ENCODE results near the gene E2F6. TPM values are rescaled to one million over a fixed set of nuclear protein-coding genes. Genes with fewer than 3 reads are reported as not detected.

E2F6 gene
- total and polyA plus RNA-seq, 2 of the 13 experiments (the other 11 are each of a cell fraction or from before 2014, with no cell fraction given), result 27.3 to 36.0 TPM

DNA sequence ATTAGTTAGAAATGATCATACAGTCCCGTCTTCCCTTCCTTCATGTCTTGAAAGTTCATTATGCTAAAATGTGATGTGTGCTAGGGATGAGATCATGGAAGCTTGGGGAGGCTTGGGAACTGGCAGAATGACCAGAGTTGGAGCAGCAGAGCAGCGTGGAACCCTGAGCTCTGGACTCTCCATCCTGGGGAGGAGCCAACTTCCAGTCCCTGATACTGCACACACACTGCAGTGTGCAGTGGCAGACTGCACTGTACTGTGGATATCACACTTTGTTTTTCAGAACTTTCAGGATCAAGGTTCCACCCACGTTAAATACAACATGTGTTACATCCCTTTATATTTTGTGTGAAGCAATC lies 40.6 kb upstream of the E2F6 start (continued):
- TF ChIP-seq, protein P1, sequence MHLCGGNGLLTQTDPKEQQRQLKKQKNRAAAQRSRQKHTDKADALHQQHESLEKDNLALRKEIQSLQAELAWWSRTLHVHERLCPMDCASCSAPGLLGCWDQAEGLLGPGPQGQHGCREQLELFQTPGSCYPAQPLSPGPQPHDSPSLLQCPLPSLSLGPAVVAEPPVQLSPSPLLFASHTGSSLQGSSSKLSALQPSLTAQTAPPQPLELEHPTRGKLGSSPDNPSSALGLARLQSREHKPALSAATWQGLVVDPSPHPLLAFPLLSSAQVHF (CRISPR knock-in tag; IDR thresholded peaks at IDR 0.05), result no peak
- TF ChIP-seq HIVEP1 (CRISPR knock-in tag; IDR thresholded peaks at IDR 0.05), result no peak
- TF ChIP-seq, protein P2, sequence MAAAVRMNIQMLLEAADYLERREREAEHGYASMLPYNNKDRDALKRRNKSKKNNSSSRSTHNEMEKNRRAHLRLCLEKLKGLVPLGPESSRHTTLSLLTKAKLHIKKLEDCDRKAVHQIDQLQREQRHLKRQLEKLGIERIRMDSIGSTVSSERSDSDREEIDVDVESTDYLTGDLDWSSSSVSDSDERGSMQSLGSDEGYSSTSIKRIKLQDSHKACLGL (CRISPR knock-in tag; IDR thresholded peaks at IDR 0.05), result no peak
- 0 out of 2 replicates have a peak, but pooled peaks have one; percentile 20 for TF ChIP-seq ZSCAN31 (CRISPR knock-in tag; IDR thresholded peaks at IDR 0.05; ENCODE audit: low read depth)
- no peak for TF ChIP-seq ZNF335 (CRISPR knock-in tag; IDR thresholded peaks at IDR 0.05)
- peak; percentile 57; the same call in 1 of the 2 replicates for TF ChIP-seq MIER2 (CRISPR knock-in tag; IDR thresholded peaks at IDR 0.05)
- TF ChIP-seq IRF2 (CRISPR knock-in tag; IDR thresholded peaks at IDR 0.05), result peak; percentile 32; the same call in 1 of the 2 replicates
- TF ChIP-seq PAF1 (CRISPR knock-in tag; IDR thresholded peaks at IDR 0.05), result no peak
- no peak for TF ChIP-seq ZNF33A (CRISPR knock-in tag; IDR thresholded peaks at IDR 0.05; ENCODE audit: borderline replicate concordance)
- no peak for TF ChIP-seq ARID2 (CRISPR knock-in tag; IDR thresholded peaks at IDR 0.05; ENCODE audit: borderline replicate concordance)
- no peak; the same call in 1 of the 2 replicates for TF ChIP-seq ZSCAN21 (CRISPR knock-in tag; IDR thresholded peaks at IDR 0.05; ENCODE audit: borderline replicate concordance)
- peak; percentile 40 for TF ChIP-seq STAG1 (CRISPR knock-in tag; IDR thresholded peaks at IDR 0.05)
- no peak for TF ChIP-seq ZNF619 (CRISPR knock-in tag; IDR thresholded peaks at IDR 0.05)
- no peak for TF ChIP-seq IKZF4 (CRISPR knock-in tag; IDR thresholded peaks at IDR 0.05; ENCODE audit: borderline replicate concordance, low read depth, not compliant biosample characterization)
- TF ChIP-seq NFIC (IDR thresholded peaks at IDR 0.05; ENCODE audit: low read length), result no peak
- peak; percentile 91 for TF ChIP-seq ZNF263 (CRISPR knock-in tag; IDR thresholded peaks at IDR 0.05)
- peak; percentile 67; the same call in 1 of the 2 replicates for TF ChIP-seq RFXAP (CRISPR knock-in tag; IDR thresholded peaks at IDR 0.05; ENCODE audit: borderline replicate concordance)
- no peak for TF ChIP-seq SETDB1 (CRISPR knock-in tag; IDR thresholded peaks at IDR 0.05; ENCODE audit: borderline replicate concordance)
- TF ChIP-seq, protein P3, sequence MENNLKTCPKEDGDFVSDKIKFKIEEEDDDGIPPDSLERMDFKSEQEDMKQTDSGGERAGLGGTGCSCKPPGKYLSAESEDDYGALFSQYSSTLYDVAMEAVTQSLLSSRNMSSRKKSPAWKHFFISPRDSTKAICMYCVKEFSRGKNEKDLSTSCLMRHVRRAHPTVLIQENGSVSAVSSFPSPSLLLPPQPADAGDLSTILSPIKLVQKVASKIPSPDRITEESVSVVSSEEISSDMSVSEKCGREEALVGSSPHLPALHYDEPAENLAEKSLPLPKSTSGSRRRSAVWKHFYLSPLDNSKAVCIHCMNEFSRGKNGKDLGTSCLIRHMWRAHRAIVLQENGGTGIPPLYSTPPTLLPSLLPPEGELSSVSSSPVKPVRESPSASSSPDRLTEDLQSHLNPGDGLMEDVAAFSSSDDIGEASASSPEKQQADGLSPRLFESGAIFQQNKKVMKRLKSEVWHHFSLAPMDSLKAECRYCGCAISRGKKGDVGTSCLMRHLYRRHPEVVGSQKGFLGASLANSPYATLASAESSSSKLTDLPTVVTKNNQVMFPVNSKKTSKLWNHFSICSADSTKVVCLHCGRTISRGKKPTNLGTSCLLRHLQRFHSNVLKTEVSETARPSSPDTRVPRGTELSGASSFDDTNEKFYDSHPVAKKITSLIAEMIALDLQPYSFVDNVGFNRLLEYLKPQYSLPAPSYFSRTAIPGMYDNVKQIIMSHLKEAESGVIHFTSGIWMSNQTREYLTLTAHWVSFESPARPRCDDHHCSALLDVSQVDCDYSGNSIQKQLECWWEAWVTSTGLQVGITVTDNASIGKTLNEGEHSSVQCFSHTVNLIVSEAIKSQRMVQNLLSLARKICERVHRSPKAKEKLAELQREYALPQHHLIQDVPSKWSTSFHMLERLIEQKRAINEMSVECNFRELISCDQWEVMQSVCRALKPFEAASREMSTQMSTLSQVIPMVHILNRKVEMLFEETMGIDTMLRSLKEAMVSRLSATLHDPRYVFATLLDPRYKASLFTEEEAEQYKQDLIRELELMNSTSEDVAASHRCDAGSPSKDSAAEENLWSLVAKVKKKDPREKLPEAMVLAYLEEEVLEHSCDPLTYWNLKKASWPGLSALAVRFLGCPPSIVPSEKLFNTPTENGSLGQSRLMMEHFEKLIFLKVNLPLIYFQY (CRISPR knock-in tag; IDR thresholded peaks at IDR 0.05; ENCODE audit: borderline replicate concordance), result no peak
- TF ChIP-seq NKX3-1 (CRISPR knock-in tag; IDR thresholded peaks at IDR 0.05), result no peak
- TF ChIP-seq ZFP41 (CRISPR knock-in tag; IDR thresholded peaks at IDR 0.05; ENCODE audit: borderline replicate concordance), result no peak
- no peak for TF ChIP-seq ZFP36L1 (CRISPR knock-in tag; IDR thresholded peaks at IDR 0.05)
- TF ChIP-seq, protein P4, sequence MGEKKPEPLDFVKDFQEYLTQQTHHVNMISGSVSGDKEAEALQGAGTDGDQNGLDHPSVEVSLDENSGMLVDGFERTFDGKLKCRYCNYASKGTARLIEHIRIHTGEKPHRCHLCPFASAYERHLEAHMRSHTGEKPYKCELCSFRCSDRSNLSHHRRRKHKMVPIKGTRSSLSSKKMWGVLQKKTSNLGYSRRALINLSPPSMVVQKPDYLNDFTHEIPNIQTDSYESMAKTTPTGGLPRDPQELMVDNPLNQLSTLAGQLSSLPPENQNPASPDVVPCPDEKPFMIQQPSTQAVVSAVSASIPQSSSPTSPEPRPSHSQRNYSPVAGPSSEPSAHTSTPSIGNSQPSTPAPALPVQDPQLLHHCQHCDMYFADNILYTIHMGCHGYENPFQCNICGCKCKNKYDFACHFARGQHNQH (CRISPR knock-in tag; IDR thresholded peaks at IDR 0.05), result no peak; the same call in 1 of the 2 replicates
- TF ChIP-seq RARA (CRISPR knock-in tag; IDR thresholded peaks at IDR 0.05), result peak; percentile 5; the same call in 1 of the 2 replicates
- TF ChIP-seq ZNF788 (CRISPR knock-in tag; IDR thresholded peaks at IDR 0.05; ENCODE audit: borderline replicate concordance), result peak; percentile 33; the same call in 1 of the 2 replicates
- no peak for TF ChIP-seq ATRX (CRISPR knock-in tag; IDR thresholded peaks at IDR 0.05; ENCODE audit: borderline replicate concordance)
- 0 out of 2 replicates have a peak, but pooled peaks have one; percentile 57 for TF ChIP-seq ZNF557 (CRISPR knock-in tag; IDR thresholded peaks at IDR 0.05)

All from HepG2 (cell line).